Effector memory CD4-positive, alpha-beta T cell (primary cell): ENCODE results near the gene ARX.

Source experiments
- DNase-seq, 3 donors: peaks; one replicate each; pipeline ENCODE4 v3.0.0-alpha.2; 2020
- H3K27ac ChIP-seq: 2 replicates; pipeline ENCODE4 v1.7.0; 2013; ENCODE audit warnings: mild to moderate bottlenecking, low read length, moderate library complexity; ENCODE audit not compliant: insufficient read depth, poor library complexity, severe bottlenecking
- H3K27me3 ChIP-seq: replicated peaks from 2 replicates; pipeline ENCODE4 v1.7.0; 2013; ENCODE audit warnings: mild to moderate bottlenecking, low read length; ENCODE audit not compliant: insufficient read depth, control insufficient read depth, poor library complexity, severe bottlenecking
- H3K36me3 ChIP-seq: 2 replicates; pipeline ENCODE4 v1.7.0; 2013; ENCODE audit warnings: mild to moderate bottlenecking, low read length, moderate library complexity; ENCODE audit not compliant: control insufficient read depth, insufficient read depth
- H3K4me1 ChIP-seq: 2 replicates; pipeline ENCODE4 v1.7.0; 2013; ENCODE audit warnings: low read length, mild to moderate bottlenecking; ENCODE audit not compliant: control insufficient read depth, insufficient read depth, poor library complexity, severe bottlenecking
- H3K4me3 ChIP-seq: 2 replicates; pipeline ENCODE4 v1.7.0; 2013; ENCODE audit warnings: low read length, low read depth, mild to moderate bottlenecking; ENCODE audit not compliant: insufficient read depth, poor library complexity, severe bottlenecking
- H3K9me3 ChIP-seq: 2 replicates; pipeline ENCODE4 v1.7.0; 2013; ENCODE audit warnings: mild to moderate bottlenecking, low read length, moderate library complexity; ENCODE audit not compliant: control insufficient read depth

Gene ARX

GRCh38 chrX:25009407-25009806 lies 6.4 kb downstream of the ARX start:
- Histone ChIP-seq H3K4me3 (no peak overlapping the region), H3K27me3 (peaks cover 30% of the 10 kb centered on the region), H3K36me3 (no peaks in the 10 kb centered on the region), H3K4me1 (no peaks in the 10 kb centered on the region), H3K27ac (no peak overlapping the region), H3K9me3 (no peaks in the 10 kb centered on the region)
- DNase-seq, result no peak

- Histone ChIP-seq H3K27me3 (peaks cover 25% of the 10 kb centered on the region), H3K4me3 (no peak overlapping the region)
Observed at GRCh38 chrX:25007059-25008053, 8.4 kb downstream of the ARX start.

GRCh38 chrX:25006586-25007058 lies 9.1 kb downstream of the ARX start:
- DNase-seq, result no peak
- H3K27ac ChIP-seq, result no peak overlapping the region
- H3K27me3 ChIP-seq, result peaks cover 18% of the 10 kb centered on the region
- H3K36me3 ChIP-seq, result no peaks in the 10 kb centered on the region
- H3K9me3 ChIP-seq, result no peaks in the 10 kb centered on the region
- no peak overlapping the region for H3K4me3 ChIP-seq
- H3K4me1 ChIP-seq, result no peaks in the 10 kb centered on the region

More at GRCh38 chrX:25007059-25008053, 8.4 kb downstream of the ARX start:
- Histone ChIP-seq H3K27ac (no peak overlapping the region), H3K9me3 (no peaks in the 10 kb centered on the region), H3K4me1 (no peaks in the 10 kb centered on the region), H3K36me3 (no peaks in the 10 kb centered on the region)
- DNase-seq, result no peak

- DNase-seq, result no peak
- Histone ChIP-seq H3K4me3 (no peak overlapping the region), H3K27ac (no peak overlapping the region), H3K27me3 (peaks cover 17% of the 10 kb centered on the region), H3K36me3 (no peaks in the 10 kb centered on the region), H3K9me3 (no peaks in the 10 kb centered on the region), H3K4me1 (no peaks in the 10 kb centered on the region)
Observed at GRCh38 chrX:25005382-25006185, 10.2 kb downstream of the ARX start.

GRCh38 chrX:25005034-25005381 lies 10.8 kb downstream of the ARX start:
- DNase-seq, result no peak
- H3K9me3 ChIP-seq, result no peaks in the 10 kb centered on the region
- no peak overlapping the region for H3K4me3 ChIP-seq
- H3K36me3 ChIP-seq, result no peaks in the 10 kb centered on the region
- no peak overlapping the region for H3K27ac ChIP-seq
- H3K27me3 ChIP-seq, result peaks cover 17% of the 10 kb centered on the region
- H3K4me1 ChIP-seq, result no peaks in the 10 kb centered on the region

GRCh38 chrX:25004485-25005032 lies 11.2 kb downstream of the ARX start:
- Histone ChIP-seq H3K9me3 (no peaks in the 10 kb centered on the region), H3K27ac (no peak overlapping the region), H3K27me3 (peaks cover 17% of the 10 kb centered on the region), H3K36me3 (no peaks in the 10 kb centered on the region), H3K4me1 (no peaks in the 10 kb centered on the region), H3K4me3 (no peak overlapping the region)
- DNase-seq, result no peak

- no peaks in the 10 kb centered on the region for H3K4me1 ChIP-seq
- no peak for DNase-seq
- no peak overlapping the region for H3K4me3 ChIP-seq
- peaks cover 17% of the 10 kb centered on the region for H3K27me3 ChIP-seq
- no peaks in the 10 kb centered on the region for H3K36me3 ChIP-seq
- H3K27ac ChIP-seq, result no peak overlapping the region
- no peaks in the 10 kb centered on the region for H3K9me3 ChIP-seq
Observed at GRCh38 chrX:25004040-25004439, 11.7 kb downstream of the ARX start.

- H3K4me1 ChIP-seq, result no peaks in the 10 kb centered on the region
- no peak for DNase-seq
- H3K27ac ChIP-seq, result no peak overlapping the region
- H3K9me3 ChIP-seq, result no peaks in the 10 kb centered on the region
- H3K36me3 ChIP-seq, result no peaks in the 10 kb centered on the region
- peaks cover 10% of the 10 kb centered on the region for H3K27me3 ChIP-seq
- no peak overlapping the region for H3K4me3 ChIP-seq
Observed at GRCh38 chrX:25003066-25003849, 12.5 kb downstream of the ARX start.

GRCh38 chrX:25002661-25003020 lies 13.1 kb downstream of the ARX start:
- DNase-seq, result no peak
- no peak overlapping the region for H3K27ac ChIP-seq
- no peaks in the 10 kb centered on the region for H3K4me1 ChIP-seq
- H3K4me3 ChIP-seq, result no peak overlapping the region
- no peaks in the 10 kb centered on the region for H3K9me3 ChIP-seq
- H3K36me3 ChIP-seq, result no peaks in the 10 kb centered on the region
- peaks cover 4% of the 10 kb centered on the region for H3K27me3 ChIP-seq
